GM12874 (cell line): ENCODE data around the gene FAM168A.

ENCODE experiments used
- CTCF ChIP-seq: IDR thresholded peaks from 2 replicates; pipeline ENCODE4 v1.5.1; 2011; ENCODE audit warnings: low read depth, mild to moderate bottlenecking, control low read depth, low read length, moderate library complexity; ENCODE audit not compliant: insufficient read depth

The FAM168A gene

GRCh38 chr11:73454987-73455386 lies 142.9 kb downstream of the FAM168A start:
- no peak for TF ChIP-seq CTCF

- no peak for TF ChIP-seq CTCF
Observed at GRCh38 chr11:73453562-73453961, 144.3 kb downstream of the FAM168A start.

GRCh38 chr11:73452726-73453125 lies 145.2 kb downstream of the FAM168A start:
- TF ChIP-seq CTCF, result no peak

- no peak for TF ChIP-seq CTCF
Observed at GRCh38 chr11:73451896-73452295, 146.0 kb downstream of the FAM168A start.

- no peak for TF ChIP-seq CTCF
Observed at GRCh38 chr11:73446766-73447165, 151.1 kb downstream of the FAM168A start.

GRCh38 chr11:73445980-73446379 lies 151.9 kb downstream of the FAM168A start:
- TF ChIP-seq CTCF, result no peak

GRCh38 chr11:73439002-73439843 lies 158.7 kb downstream of the FAM168A start:
- no peak for TF ChIP-seq CTCF
